ENCODE data around the gene PDE4C.

GRCh38 chr19:18203408-18203862 is 22.8 kb downstream of the PDE4C start:
- no peak for TF ChIP-seq CTCF (IDR thresholded peaks at IDR 0.05 in 8 of 11, conservative IDR thresholded peaks at IDR 0.05 in 3 of 11)
- no peak for TF ChIP-seq POLR2AphosphoS5 (IDR thresholded peaks at IDR 0.05)
